ENCODE data around the gene COPZ2. TPM values are rescaled to one million over a fixed set of nuclear protein-coding genes. Genes with fewer than 3 reads are reported as not detected.
"Not testable (repeated sequence)": the region's sequence is repeated elsewhere in the genome, so short reads cannot be mapped to it uniquely, and the experiment has no call there.

The COPZ2 gene
- total RNA-seq, 2 experiments from 2014 or later = 0.47 to 0.88 TPM

DNA sequence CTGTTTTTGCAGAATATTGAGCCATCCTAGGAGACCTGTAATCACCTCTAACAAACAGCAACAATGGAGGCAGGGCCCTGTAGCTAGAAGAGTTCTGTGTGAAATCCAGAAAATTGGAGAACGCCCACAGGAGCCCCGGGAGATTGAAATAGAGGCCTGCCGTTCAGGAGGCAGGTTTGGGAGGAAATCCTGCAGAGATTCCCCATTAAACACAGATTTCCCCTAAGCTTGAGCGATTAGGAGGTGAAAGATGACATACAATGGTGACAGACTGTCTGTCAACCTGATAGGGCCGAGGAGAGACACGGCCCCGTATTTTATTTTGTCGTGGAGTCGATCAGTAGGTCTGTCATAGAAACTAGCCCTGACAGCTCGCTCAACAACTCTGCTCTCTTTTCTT, 48.4 kb downstream of the COPZ2 start:
- Histone ChIP-seq H3K36me3 (ENCODE audit: insufficient read depth, low read length) (no peaks in the 10 kb centered on the region), H3K4me1 (ENCODE audit: insufficient read depth, low read length) (no peaks in the 10 kb centered on the region), H3K9me3 (ENCODE audit: control insufficient read depth in 1 of 2, insufficient read depth in 1 of 2, low read length in 2 of 2) (no peaks in the 10 kb centered on the region), H3K4me3 (ENCODE audit: low read length) (no peak overlapping the region), H3K27me3 (ENCODE audit: control insufficient read depth in 1 of 2, insufficient read depth in 2 of 2, low read length in 2 of 2) (no peaks in the 10 kb centered on the region), H3K27ac (ENCODE audit: low read depth in 1 of 2, low read length in 2 of 2) (no peak overlapping the region)
- Mint-ChIP-seq H3K4me1 (ENCODE audit: low read depth) (no peaks in the 10 kb centered on the region), H3K27me3 (no peaks in the 10 kb centered on the region), H3K27ac (no peak overlapping the region), H3K4me3 (no peak overlapping the region), H3K9me3 (no peaks in the 10 kb centered on the region), H3K36me3 (ENCODE audit: low read depth) (peaks cover 3% of the 10 kb centered on the region)
- ChIA-PET CTCF (no interaction called here), POLR2A (no interaction called here)
- ATAC-seq (ENCODE audit: poor library complexity) (no peak), DNase-seq (no peak)
- TF ChIP-seq, protein P1, sequence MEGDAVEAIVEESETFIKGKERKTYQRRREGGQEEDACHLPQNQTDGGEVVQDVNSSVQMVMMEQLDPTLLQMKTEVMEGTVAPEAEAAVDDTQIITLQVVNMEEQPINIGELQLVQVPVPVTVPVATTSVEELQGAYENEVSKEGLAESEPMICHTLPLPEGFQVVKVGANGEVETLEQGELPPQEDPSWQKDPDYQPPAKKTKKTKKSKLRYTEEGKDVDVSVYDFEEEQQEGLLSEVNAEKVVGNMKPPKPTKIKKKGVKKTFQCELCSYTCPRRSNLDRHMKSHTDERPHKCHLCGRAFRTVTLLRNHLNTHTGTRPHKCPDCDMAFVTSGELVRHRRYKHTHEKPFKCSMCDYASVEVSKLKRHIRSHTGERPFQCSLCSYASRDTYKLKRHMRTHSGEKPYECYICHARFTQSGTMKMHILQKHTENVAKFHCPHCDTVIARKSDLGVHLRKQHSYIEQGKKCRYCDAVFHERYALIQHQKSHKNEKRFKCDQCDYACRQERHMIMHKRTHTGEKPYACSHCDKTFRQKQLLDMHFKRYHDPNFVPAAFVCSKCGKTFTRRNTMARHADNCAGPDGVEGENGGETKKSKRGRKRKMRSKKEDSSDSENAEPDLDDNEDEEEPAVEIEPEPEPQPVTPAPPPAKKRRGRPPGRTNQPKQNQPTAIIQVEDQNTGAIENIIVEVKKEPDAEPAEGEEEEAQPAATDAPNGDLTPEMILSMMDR (IDR thresholded peaks at IDR 0.05) = no peak
- intact Hi-C loops (cut with DNase I, micrococcal nuclease) = no loop called here

DNA sequence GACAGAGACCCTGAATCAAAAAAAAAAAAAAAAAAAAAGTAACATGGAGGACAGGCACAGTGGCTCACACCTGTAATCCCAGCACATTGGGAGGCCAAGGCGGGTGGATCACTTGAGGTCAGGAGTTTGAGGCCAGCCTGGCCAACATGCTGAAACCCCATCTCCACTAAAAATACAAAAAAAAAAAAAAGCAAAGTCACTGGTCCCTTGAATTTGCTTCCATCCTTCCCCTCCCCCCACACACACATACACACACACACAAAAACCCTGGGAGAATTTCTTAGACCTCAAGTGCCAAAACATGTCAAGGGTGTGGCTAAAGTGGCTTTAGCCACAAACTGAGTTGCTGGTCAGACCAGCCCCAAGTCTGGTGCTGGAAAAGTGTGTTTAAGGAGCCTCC, 49.2 kb downstream of the COPZ2 start:
- DNase-seq; H3K4me3 Mint-ChIP-seq; H3K4me1 ChIP-seq (ENCODE audit: insufficient read depth, low read length); CTCF ChIA-PET; H3K36me3 ChIP-seq (ENCODE audit: insufficient read depth, low read length); H3K4me3 ChIP-seq (ENCODE audit: low read length); POLR2A ChIA-PET; H3K27ac Mint-ChIP-seq; H3K9me3 Mint-ChIP-seq; H3K27me3 Mint-ChIP-seq; H3K27ac ChIP-seq (ENCODE audit: low read depth in 1 of 2, low read length in 2 of 2); H3K4me1 Mint-ChIP-seq (ENCODE audit: low read depth); intact Hi-C loops (cut with DNase I, micrococcal nuclease); H3K27me3 ChIP-seq (ENCODE audit: control insufficient read depth in 1 of 2, insufficient read depth in 2 of 2, low read length in 2 of 2); ATAC-seq (ENCODE audit: poor library complexity); H3K9me3 ChIP-seq (ENCODE audit: control insufficient read depth in 1 of 2, insufficient read depth in 1 of 2, low read length in 2 of 2): not testable (repeated sequence)
- H3K36me3 Mint-ChIP-seq (ENCODE audit: low read depth) = peaks cover 10% of the 10 kb centered on the region

DNA sequence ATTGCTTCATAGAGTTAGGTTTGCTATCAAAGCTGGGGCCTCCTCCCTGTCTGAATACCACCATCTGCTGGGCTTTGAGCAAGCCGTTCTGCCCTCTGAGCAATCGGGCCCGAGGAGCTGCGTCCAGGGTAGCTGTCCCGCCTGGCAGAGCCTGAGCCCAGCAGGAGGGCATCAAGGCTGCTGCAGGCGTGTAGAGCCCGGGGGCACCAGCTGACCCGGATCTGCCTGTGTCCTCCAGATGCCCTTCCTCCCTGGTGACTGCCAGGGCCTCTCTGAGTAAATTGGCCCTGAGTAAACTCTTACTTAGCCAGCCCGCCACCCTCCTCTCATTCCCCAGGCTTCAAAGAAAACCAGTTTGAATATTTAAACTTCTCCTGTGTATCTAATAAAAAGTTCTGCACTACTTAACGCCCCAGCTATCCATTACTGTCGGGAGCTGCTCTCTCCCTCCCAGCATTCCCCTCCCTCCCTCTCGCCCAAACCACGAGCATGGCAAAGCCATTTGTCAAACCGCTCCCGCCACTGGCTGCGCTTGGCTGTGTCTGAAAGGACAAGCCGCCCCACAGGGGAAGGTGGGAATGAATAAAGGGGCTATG, 50.3 kb downstream of the COPZ2 start:
- Histone ChIP-seq H3K9me3 (ENCODE audit: control insufficient read depth in 1 of 2, insufficient read depth in 1 of 2, low read length in 2 of 2) (no peaks in the 10 kb centered on the region), H3K27ac (ENCODE audit: low read depth in 1 of 2, low read length in 2 of 2) (no peak overlapping the region), H3K36me3 (ENCODE audit: insufficient read depth, low read length) (peaks cover 7% of the 10 kb centered on the region), H3K4me3 (ENCODE audit: low read length) (no peak overlapping the region), H3K27me3 (ENCODE audit: control insufficient read depth in 1 of 2, insufficient read depth in 2 of 2, low read length in 2 of 2) (no peaks in the 10 kb centered on the region), H3K4me1 (ENCODE audit: insufficient read depth, low read length) (peaks cover 6% of the 10 kb centered on the region)
- DNase-seq = no peak
- Mint-ChIP-seq H3K9me3 (no peaks in the 10 kb centered on the region), H3K27ac (no peak overlapping the region), H3K27me3 (no peaks in the 10 kb centered on the region), H3K4me1 (ENCODE audit: low read depth) (no peaks in the 10 kb centered on the region), H3K36me3 (ENCODE audit: low read depth) (peaks cover 20% of the 10 kb centered on the region), H3K4me3 (no peak overlapping the region)
- CTCF ChIA-PET = no interaction called here
- TF ChIP-seq, protein P1 (IDR thresholded peaks at IDR 0.05) = no peak
- POLR2A ChIA-PET = interaction anchor here (1.1 kb wide), 1 partner anchor 92 kb away, joined by 3 read pairs; the partner anchor contains the start of gene SP2
- no peak for ATAC-seq (ENCODE audit: poor library complexity)
- intact Hi-C loops (cut with DNase I, micrococcal nuclease) = loop anchor here in 1 of 2 experiments (2.0 kb wide), 1 partner anchor 21 kb away; no protein-coding TSS in a partner anchor

DNA sequence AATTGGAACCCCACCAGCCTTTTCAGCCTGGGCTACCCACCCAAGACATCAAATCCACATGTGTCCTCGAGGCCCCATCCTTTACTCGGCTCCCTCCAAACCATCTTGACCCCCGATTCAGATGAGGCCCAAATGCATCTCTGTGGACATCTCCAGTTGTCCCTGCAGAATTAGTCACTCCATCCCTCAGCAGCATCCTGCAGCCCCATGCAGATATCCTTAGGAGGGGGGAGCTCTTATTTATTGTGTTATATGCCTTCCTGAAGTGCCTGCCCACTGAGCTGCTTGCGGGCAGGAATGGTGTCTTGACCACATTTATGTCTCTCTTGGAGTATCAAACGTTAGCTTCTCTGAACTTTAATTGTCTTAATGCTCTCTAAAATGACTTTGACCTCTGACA, 51.1 kb downstream of the COPZ2 start:
- Mint-ChIP-seq H3K4me3 (no peak overlapping the region), H3K4me1 (ENCODE audit: low read depth) (no peaks in the 10 kb centered on the region), H3K27me3 (no peaks in the 10 kb centered on the region), H3K36me3 (ENCODE audit: low read depth) (peaks cover 25% of the 10 kb centered on the region), H3K27ac (no peak overlapping the region), H3K9me3 (no peaks in the 10 kb centered on the region)
- DNase-seq = no peak
- Histone ChIP-seq H3K9me3 (ENCODE audit: control insufficient read depth in 1 of 2, insufficient read depth in 1 of 2, low read length in 2 of 2) (no peaks in the 10 kb centered on the region), H3K36me3 (ENCODE audit: insufficient read depth, low read length) (peaks cover 15% of the 10 kb centered on the region), H3K4me1 (ENCODE audit: insufficient read depth, low read length) (peaks cover 14% of the 10 kb centered on the region), H3K4me3 (ENCODE audit: low read length) (no peak overlapping the region), H3K27ac (ENCODE audit: low read depth in 1 of 2, low read length in 2 of 2) (no peak overlapping the region), H3K27me3 (ENCODE audit: control insufficient read depth in 1 of 2, insufficient read depth in 2 of 2, low read length in 2 of 2) (no peaks in the 10 kb centered on the region)
- TF ChIP-seq, protein P1 (IDR thresholded peaks at IDR 0.05) = no peak
- ChIA-PET POLR2A (interaction anchor here (1.1 kb wide), 1 partner anchor 91 kb away, joined by 3 read pairs; the partner anchor contains the start of gene SP2), CTCF (no interaction called here)
- intact Hi-C loops (cut with DNase I, micrococcal nuclease) = loop anchor here in 1 of 2 experiments (2.0 kb wide), 1 partner anchor 22 kb away; no protein-coding TSS in a partner anchor
- ATAC-seq (ENCODE audit: poor library complexity) = no peak

All from CD4-positive, alpha-beta T cell (primary cell).